HG03095 (cell line): ENCODE data around the gene C5AR2.
"Not testable (repeated sequence)": the region's sequence is repeated elsewhere in the genome, so short reads cannot be mapped to it uniquely, and the experiment has no call there.

ENCODE experiments used
- ATAC-seq: cut with Tn5 transposase; IDR thresholded peaks from one replicate; pipeline ENCODE4 v1.9.1; 2021; ENCODE audit warnings: moderate library complexity; ENCODE audit not compliant: unreplicated experiment

The C5AR2 gene

GRCh38 chr19:47383890-47384289, 51.9 kb downstream of the C5AR2 start:
- ATAC-seq: not testable (repeated sequence)

DNA sequence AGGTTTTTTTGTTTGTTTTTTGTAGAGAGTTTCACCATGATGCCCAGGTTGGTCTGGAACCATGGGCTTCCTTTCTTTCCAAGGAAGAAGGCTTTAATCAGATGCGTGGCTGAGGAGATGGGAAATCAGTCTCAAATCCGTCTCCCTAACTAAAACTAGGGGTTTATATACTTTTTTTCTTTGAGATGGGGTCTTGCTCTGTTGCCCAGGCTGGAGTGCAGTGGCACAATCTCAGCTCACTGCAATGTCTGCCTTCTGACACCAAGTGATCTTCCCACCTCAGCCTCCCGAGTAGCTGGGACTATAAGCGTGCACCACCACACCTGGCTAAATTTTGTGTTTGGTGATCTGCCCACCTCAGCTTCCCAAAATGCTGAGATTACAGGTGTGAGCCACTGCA, 52.6 kb downstream of the C5AR2 start:
- not testable (repeated sequence) for ATAC-seq

DNA sequence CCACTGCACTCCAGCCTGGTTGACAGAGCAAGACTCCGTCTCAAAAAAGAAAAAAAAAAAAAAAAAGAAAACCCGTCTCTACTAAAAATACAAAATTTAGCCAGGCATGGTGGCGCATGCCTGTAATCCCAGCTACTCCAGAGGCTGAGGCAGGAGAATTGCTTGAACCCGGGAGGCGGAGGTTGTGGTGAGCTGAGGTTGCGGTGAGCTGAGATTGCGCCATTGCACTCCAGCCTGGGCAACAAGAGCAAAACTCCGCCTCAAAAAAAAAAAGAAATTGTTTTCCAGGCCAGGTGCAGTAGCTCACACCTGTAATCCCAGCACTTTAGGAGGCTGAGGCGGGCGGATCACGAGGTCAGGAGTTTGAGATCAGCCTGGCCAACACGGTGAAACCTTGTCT, 54.6 kb downstream of the C5AR2 start:
- ATAC-seq: not testable (repeated sequence)

GRCh38 chr19:47387623-47388022, 55.6 kb downstream of the C5AR2 start:
- not testable (repeated sequence) for ATAC-seq

- ATAC-seq: not testable (repeated sequence)
Observed at GRCh38 chr19:47388721-47389120, 56.7 kb downstream of the C5AR2 start.

DNA sequence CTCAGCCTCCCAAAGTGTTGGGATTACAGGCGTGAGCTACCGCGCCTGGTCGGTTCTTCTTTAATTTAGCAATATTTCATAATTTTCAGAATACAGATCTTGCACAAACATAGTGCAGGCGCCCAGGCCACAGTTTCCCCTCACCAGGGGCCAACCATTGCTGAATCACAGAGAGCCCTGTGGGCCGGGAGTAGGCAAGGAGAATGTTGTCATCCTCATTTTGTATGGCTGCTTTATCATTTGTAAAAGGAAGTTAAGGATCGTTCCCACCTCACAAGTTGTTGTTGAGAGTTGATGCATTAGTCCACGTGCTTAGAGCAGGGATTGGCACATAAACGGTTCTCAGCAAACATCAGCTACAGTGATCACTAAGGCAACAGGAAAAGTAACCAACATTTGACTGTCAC, 57.2 kb downstream of the C5AR2 start:
- ATAC-seq: no peak

DNA sequence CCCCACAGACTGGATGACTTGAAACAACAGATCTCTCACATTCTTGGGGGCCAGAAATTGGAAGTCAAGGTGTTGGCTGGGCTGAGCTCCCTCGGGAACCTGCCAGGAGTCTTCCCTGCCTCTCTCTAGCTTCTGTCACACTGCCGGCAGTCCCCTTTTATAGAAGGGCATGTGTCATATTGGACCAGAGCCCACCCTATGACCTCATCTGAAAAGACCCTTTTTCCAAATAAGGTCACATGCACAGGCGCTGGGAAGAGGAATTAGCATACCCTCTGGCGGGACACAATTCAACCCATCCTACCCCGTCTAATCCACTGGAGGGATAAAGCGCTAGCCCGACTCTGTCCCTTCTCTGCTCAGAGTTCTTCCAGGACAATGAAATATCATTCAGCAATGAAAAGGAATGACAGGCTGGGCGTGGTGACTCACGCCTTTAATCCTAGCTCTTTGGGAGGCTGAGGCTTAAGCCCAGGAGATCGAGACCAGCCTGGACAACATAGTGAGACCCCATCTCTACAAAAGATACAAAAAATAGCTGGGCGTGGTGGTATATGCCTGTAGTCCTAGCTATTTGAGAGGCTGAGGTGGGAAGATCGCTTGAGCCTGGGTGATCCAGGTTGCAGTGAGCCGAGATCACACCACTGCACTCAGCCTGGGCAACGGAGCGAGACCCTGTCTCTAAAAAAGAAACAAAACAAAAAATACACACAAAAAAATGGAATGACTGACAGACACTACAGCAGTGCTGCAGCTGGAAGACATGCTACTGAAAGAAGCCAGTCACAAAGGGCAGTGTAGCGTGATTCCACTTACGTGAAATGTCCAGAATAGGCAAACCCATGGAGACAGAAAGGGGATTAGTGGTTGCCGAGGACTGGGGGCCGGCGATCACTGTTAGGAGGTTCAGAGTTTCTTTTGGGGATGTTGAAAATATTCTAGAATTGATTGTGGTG, 58.8 kb downstream of the C5AR2 start:
- no peak for ATAC-seq

DNA sequence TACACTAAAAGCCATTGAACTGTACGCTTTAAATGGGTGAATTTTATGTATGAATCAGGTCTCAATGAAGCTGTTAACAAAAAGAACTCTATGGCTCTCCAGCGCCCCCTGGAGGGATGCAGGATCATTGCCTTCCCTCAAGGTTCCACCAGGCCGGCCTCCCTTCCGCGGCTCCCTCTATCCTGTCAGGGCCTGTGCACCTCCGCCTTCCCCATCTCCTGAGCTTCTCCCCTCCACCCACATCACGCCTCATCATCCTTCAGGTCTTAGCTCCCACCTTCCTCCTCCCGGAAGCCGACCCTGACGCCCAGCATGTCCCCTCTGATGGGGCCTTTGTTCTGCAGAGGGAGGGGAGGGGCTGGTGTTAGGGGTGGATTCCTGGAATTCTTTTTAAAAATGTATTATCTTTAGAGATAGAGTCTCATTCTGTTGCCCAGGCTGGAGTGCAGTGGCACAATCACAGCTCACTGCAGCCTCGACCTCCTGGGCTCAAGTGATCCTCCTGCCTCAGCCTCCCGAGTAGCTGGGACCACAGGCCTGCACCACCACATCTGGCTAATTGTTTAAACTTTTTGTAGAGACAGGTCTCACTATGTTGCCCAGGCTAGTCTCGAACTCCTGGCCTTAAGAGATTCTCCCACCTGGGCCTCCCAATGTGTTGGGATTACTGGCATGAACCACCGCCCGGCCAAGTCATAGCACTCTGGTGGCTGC, 59.7 kb downstream of the C5AR2 start:
- no peak for ATAC-seq
